ENCODE data around the gene SOS2. TPM values are rescaled to one million over a fixed set of nuclear protein-coding genes. Genes with fewer than 3 reads are reported as not detected.

The SOS2 gene
- total RNA-seq, 4 donors from 2014 or later: 45.9 to 82.8 (median 62.1) TPM

GRCh38 chr14:50091240-50091913, 140.0 kb downstream of the SOS2 start:
- no peak for DNase-seq
- no peak overlapping the region for H3K4me3 ChIP-seq
- no peak for TF ChIP-seq POLR2AphosphoS5 (IDR thresholded peaks at IDR 0.05)
- no peak for TF ChIP-seq POLR2A (IDR thresholded peaks at IDR 0.05)
- no peak for TF ChIP-seq CTCF (IDR thresholded peaks at IDR 0.05)
- TF ChIP-seq EP300 (IDR thresholded peaks at IDR 0.05; ENCODE audit: low read depth): no peak
- H3K27me3 ChIP-seq: no peaks in the 10 kb centered on the region
- no peak overlapping the region for H3K27ac ChIP-seq
- no peaks in the 10 kb centered on the region for H3K9me3 ChIP-seq
- H3K36me3 ChIP-seq: no peaks in the 10 kb centered on the region
- 87% methylated on average over 7 of the region's 7 CpGs; no CpG with 5 or more reads in 1 of the 2 donors for WGBS, 2 donors (ENCODE audit: low coverage in 1 of 2)
- in situ Hi-C loops (cut with MboI; ENCODE audit: low pct_ligation_motif_present in 1 of 4, low pct_unique_long_range_greater_than_20kb in 1 of 4, low sequenced_read_pairs in 3 of 4): no loop called here
- no peaks in the 10 kb centered on the region for H3K4me1 ChIP-seq
- intact Hi-C loops (cut with DNase I; ENCODE audit: low total_unique reads): no loop called here

- WGBS, 2 donors (ENCODE audit: low coverage in 1 of 2): 87 to 95% methylated on average over 4 to 5 of the region's 5 CpGs
- in situ Hi-C loops (cut with MboI; ENCODE audit: low pct_ligation_motif_present in 1 of 4, low pct_unique_long_range_greater_than_20kb in 1 of 4, low sequenced_read_pairs in 3 of 4): no loop called here
Measured at GRCh38 chr14:50089208-50089607, 142.2 kb downstream of the SOS2 start.

GRCh38 chr14:50088731-50089130, 142.6 kb downstream of the SOS2 start:
- no peak for TF ChIP-seq EP300 (IDR thresholded peaks at IDR 0.05; ENCODE audit: low read depth)
- TF ChIP-seq POLR2A (IDR thresholded peaks at IDR 0.05): no peak
- TF ChIP-seq POLR2AphosphoS5 (IDR thresholded peaks at IDR 0.05): no peak
- TF ChIP-seq CTCF (IDR thresholded peaks at IDR 0.05): no peak
- 46 to 50% methylated on average over 2 of the region's 2 CpGs for WGBS, 2 donors (ENCODE audit: low coverage in 1 of 2)

More at GRCh38 chr14:50089208-50089607, 142.2 kb downstream of the SOS2 start:
- no peak overlapping the region for H3K27ac ChIP-seq
- no peaks in the 10 kb centered on the region for H3K4me1 ChIP-seq
- DNase-seq: no peak
- no peaks in the 10 kb centered on the region for H3K9me3 ChIP-seq
- intact Hi-C loops (cut with DNase I; ENCODE audit: low total_unique reads): no loop called here
- no peaks in the 10 kb centered on the region for H3K27me3 ChIP-seq
- no peaks in the 10 kb centered on the region for H3K36me3 ChIP-seq
- TF ChIP-seq POLR2AphosphoS5 (IDR thresholded peaks at IDR 0.05) (no peak), EP300 (IDR thresholded peaks at IDR 0.05; ENCODE audit: low read depth) (no peak), POLR2A (IDR thresholded peaks at IDR 0.05) (no peak), CTCF (IDR thresholded peaks at IDR 0.05) (no peak)
- no peak overlapping the region for H3K4me3 ChIP-seq

GRCh38 chr14:50088117-50088515, 143.3 kb downstream of the SOS2 start:
- in situ Hi-C loops (cut with MboI; ENCODE audit: low pct_ligation_motif_present in 1 of 4, low pct_unique_long_range_greater_than_20kb in 1 of 4, low sequenced_read_pairs in 3 of 4): no loop called here
- no peak for DNase-seq
- peaks cover 0 to 3% (median 0%) of the 10 kb centered on the region in 4 donors for H3K4me1 ChIP-seq
- H3K9me3 ChIP-seq: no peaks in the 10 kb centered on the region
- H3K27me3 ChIP-seq: no peaks in the 10 kb centered on the region
- no peaks in the 10 kb centered on the region for H3K36me3 ChIP-seq
- 66 to 79% methylated on average over 2 of the region's 2 CpGs for WGBS, 2 donors (ENCODE audit: low coverage in 1 of 2)
- no peak overlapping the region for H3K27ac ChIP-seq
- no peak overlapping the region for H3K4me3 ChIP-seq
- TF ChIP-seq POLR2AphosphoS5 (IDR thresholded peaks at IDR 0.05) (no peak), CTCF (IDR thresholded peaks at IDR 0.05) (no peak), EP300 (IDR thresholded peaks at IDR 0.05; ENCODE audit: low read depth) (no peak)
- intact Hi-C loops (cut with DNase I; ENCODE audit: low total_unique reads): no loop called here

More at GRCh38 chr14:50088731-50089130, 142.6 kb downstream of the SOS2 start:
- Histone ChIP-seq H3K27me3 (no peaks in the 10 kb centered on the region), H3K36me3 (no peaks in the 10 kb centered on the region), H3K9me3 (no peaks in the 10 kb centered on the region), H3K27ac (no peak overlapping the region), H3K4me1 (no peaks in the 10 kb centered on the region), H3K4me3 (no peak overlapping the region)
- no peak for DNase-seq
- intact Hi-C loops (cut with DNase I; ENCODE audit: low total_unique reads) (no loop called here), in situ Hi-C loops (cut with MboI; ENCODE audit: low pct_ligation_motif_present in 1 of 4, low pct_unique_long_range_greater_than_20kb in 1 of 4, low sequenced_read_pairs in 3 of 4) (no loop called here)
